Panc1 (cell line): Measurements from ENCODE around the gene COP1. TPM values are rescaled to one million over a fixed set of nuclear protein-coding genes. Genes with fewer than 3 reads are reported as not detected.

Source experiments
- ATAC-seq: fragments of 200-7000 bp; cut with Tn5 transposase; 2 replicates; pipeline ENCODE4 v1.9.1; 2020; ENCODE audit warnings: mild to moderate bottlenecking, moderate library complexity
- BruUV-seq: library from RNA; stranded (reverse); fragments of 400-500 nt; replicated peaks from 2 replicates; lab custom pipeline; 2021; lab: Mats Ljungman, UMichigan
- CTCF ChIA-PET: fragments of 300-600 bp; sonication (Branson Sonifier 250); formaldehyde crosslinking; loops from one replicate; lab custom pipeline; 2022; ENCODE audit warnings: antibody characterized with exemption; lab: Charles Lee
- POLR2A ChIA-PET: fragments of 300-600 bp; sonication (Branson Sonifier 250); formaldehyde crosslinking; loops from one replicate; lab custom pipeline; 2022; ENCODE audit warnings: antibody characterized with exemption; lab: Charles Lee
- DNase-seq: peaks from one replicate; pipeline ENCODE4 v3.0.0-alpha.2; 2010; ENCODE audit warnings: low read depth, low spot score
- H3K27ac ChIP-seq: 2 replicates; pipeline ENCODE4 v1.5.1; 2011; ENCODE audit warnings: mild to moderate bottlenecking, low read length, inconsistent platforms
- H3K27me3 ChIP-seq: fragments of 200-500 bp; sonication (Bioruptor generic); 2 replicates; pipeline ENCODE4 v1.6.0; 2014; ENCODE audit warnings: low read length, inconsistent platforms; ENCODE audit not compliant: control insufficient read depth, insufficient read depth
- H3K36me3 ChIP-seq: fragments of 200-500 bp; sonication (Bioruptor generic); 2 replicates; pipeline ENCODE4 v1.5.1; 2014; ENCODE audit warnings: inconsistent platforms, mild to moderate bottlenecking, low read length, moderate library complexity; ENCODE audit not compliant: control insufficient read depth, insufficient read depth
- H3K4me1 ChIP-seq: 2 replicates; pipeline ENCODE4 v1.5.1; 2011; ENCODE audit warnings: inconsistent platforms, mild to moderate bottlenecking, low read length, moderate library complexity; ENCODE audit not compliant: control insufficient read depth, insufficient read depth
- H3K4me3 ChIP-seq, 2 experiments: 2 replicates each; pipeline ENCODE4 v1.5.1; 2011 to 2012; ENCODE audit warnings: low read depth in 2 of 2, low read length in 2 of 2, mild to moderate bottlenecking in 2 of 2, inconsistent platforms in 1 of 2, moderate library complexity in 1 of 2
- H3K9me3 ChIP-seq: fragments of 200-500 bp; sonication (Bioruptor generic); 2 replicates; pipeline ENCODE4 v1.5.1; 2014; ENCODE audit warnings: low read depth, mild to moderate bottlenecking, inconsistent platforms, low read length, moderate library complexity; ENCODE audit not compliant: control insufficient read depth, insufficient read depth
- POLR2AphosphoS5 ChIP-seq: IDR thresholded peaks from 2 replicates; pipeline ENCODE4 v1.6.1; 2012; ENCODE audit warnings: mild to moderate bottlenecking, low read depth, low read length, moderate library complexity
- REST ChIP-seq, 2 experiments: IDR thresholded peaks; 2 replicates each; pipeline ENCODE4 v1.6.1; 2011 to 2012; ENCODE audit warnings: low read depth in 2 of 2, control low read depth in 1 of 2, low read length in 1 of 2, mild to moderate bottlenecking in 1 of 2, moderate library complexity in 1 of 2; ENCODE audit not compliant: insufficient read depth in 1 of 2
- SIN3A ChIP-seq: IDR thresholded peaks from 2 replicates; pipeline ENCODE4 v1.6.1; 2012; ENCODE audit warnings: low read depth, mild to moderate bottlenecking, low read length, moderate library complexity, borderline replicate concordance; ENCODE audit not compliant: insufficient read depth
- TCF7L2 ChIP-seq: IDR thresholded peaks from 2 replicates; pipeline ENCODE4 v1.6.1; 2011; ENCODE audit warnings: mild to moderate bottlenecking, low read depth, low read length, inconsistent platforms
- in situ Hi-C: cut with HindIII; loops from 2 replicates; pipeline ENCODE4 v1.10.0; 2016; ENCODE audit warnings: low sequenced_read_pairs, low pct_unique_long_range_greater_than_20kb
- intact Hi-C: fragments of 100-400 bp; cut with micrococcal nuclease; formaldehyde crosslinking; loops from one replicate; pipeline ENCODE4 v1.10.0; 2022; ENCODE audit not compliant: unreplicated experiment
- total RNA-seq: library from RNA; stranded (reverse); gene quantifications from one replicate; pipeline ENCODE4 v1.2.1, GENCODE V29; 2021; ENCODE audit not compliant: unreplicated experiment
- TF ChIP-seq, protein P1 (sequence below): fragments of 450-650 bp; IDR thresholded peaks from 2 replicates; pipeline ENCODE4 v1.5.1; 2017; ENCODE audit warnings: mild to moderate bottlenecking

Gene COP1
- total RNA-seq, 1 experiment from 2014 or later, result 36.5 TPM

- in situ Hi-C loops (no loop called here), intact Hi-C loops (no loop called here)
- CTCF ChIA-PET, result no interaction called here
- TF ChIP-seq, protein P1, sequence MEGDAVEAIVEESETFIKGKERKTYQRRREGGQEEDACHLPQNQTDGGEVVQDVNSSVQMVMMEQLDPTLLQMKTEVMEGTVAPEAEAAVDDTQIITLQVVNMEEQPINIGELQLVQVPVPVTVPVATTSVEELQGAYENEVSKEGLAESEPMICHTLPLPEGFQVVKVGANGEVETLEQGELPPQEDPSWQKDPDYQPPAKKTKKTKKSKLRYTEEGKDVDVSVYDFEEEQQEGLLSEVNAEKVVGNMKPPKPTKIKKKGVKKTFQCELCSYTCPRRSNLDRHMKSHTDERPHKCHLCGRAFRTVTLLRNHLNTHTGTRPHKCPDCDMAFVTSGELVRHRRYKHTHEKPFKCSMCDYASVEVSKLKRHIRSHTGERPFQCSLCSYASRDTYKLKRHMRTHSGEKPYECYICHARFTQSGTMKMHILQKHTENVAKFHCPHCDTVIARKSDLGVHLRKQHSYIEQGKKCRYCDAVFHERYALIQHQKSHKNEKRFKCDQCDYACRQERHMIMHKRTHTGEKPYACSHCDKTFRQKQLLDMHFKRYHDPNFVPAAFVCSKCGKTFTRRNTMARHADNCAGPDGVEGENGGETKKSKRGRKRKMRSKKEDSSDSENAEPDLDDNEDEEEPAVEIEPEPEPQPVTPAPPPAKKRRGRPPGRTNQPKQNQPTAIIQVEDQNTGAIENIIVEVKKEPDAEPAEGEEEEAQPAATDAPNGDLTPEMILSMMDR, result no peak
- TF ChIP-seq TCF7L2, result no peak
- no peak for TF ChIP-seq REST (IDR thresholded peaks at IDR 0.05; ENCODE audit: insufficient read depth in 1 of 2, low read depth in 2 of 2, low read length in 1 of 2)
- TF ChIP-seq SIN3A, result no peak
- no peak for TF ChIP-seq POLR2AphosphoS5
- Histone ChIP-seq H3K4me3 (no peak overlapping the region), H3K9me3 (no peaks in the 10 kb centered on the region), H3K4me1 (peaks cover 12% of the 10 kb centered on the region), H3K27ac (no peak overlapping the region), H3K27me3 (no peaks in the 10 kb centered on the region), H3K36me3 (no peaks in the 10 kb centered on the region; the same call in 1 of the 2 replicates)
- no TSS peak for BruUV-seq
- ATAC-seq (no peak), DNase-seq (no peak)
- POLR2A ChIA-PET, result no interaction called here
These were observed 173.6 kb downstream of the COP1 start for GRCh38 chr1:176033474-176033873.

DNA sequence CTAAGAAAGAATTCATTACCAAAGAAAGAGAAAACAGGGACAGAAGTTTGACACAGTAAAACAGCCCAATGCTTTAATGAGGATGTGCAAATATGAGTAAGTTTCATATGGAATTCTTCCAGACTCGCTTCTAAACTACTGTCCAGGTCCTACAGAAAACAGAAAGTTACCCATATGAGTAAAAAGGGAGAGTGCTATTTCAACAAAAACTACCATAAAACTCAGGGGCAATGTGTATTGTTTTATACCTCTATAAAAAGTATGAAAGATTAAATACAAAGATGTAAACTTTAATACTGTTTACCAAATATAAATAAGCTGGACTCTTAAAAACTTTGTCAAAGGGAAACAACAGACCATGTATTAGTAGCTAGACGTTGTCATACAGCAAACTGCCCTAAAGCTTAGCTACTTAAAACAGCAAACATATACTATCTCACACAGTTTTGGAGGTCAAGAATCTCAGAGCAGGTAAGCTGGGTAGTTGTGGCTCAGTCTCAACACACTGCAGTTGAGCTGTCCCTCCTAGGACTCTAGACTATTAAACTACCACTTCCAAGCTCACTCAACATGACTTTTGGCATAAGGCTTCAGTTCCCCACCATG lies 174.9 kb downstream of the COP1 start:
- H3K27ac ChIP-seq, result no peak overlapping the region
- intact Hi-C loops, result no loop called here
- H3K36me3 ChIP-seq, result peaks cover 1% of the 10 kb centered on the region; the same call in 1 of the 2 replicates
- ChIA-PET CTCF (no interaction called here), POLR2A (no interaction called here)
- ATAC-seq (no peak), DNase-seq (no peak)
- BruUV-seq, result no TSS peak
- in situ Hi-C loops, result no loop called here
- H3K4me3 ChIP-seq, result no peak overlapping the region
- TF ChIP-seq POLR2AphosphoS5, result no peak
- no peak for TF ChIP-seq TCF7L2
- TF ChIP-seq, protein P1, result no peak
- no peak for TF ChIP-seq REST (IDR thresholded peaks at IDR 0.05; ENCODE audit: insufficient read depth in 1 of 2, low read depth in 2 of 2, low read length in 1 of 2)
- no peak for TF ChIP-seq SIN3A
- no peaks in the 10 kb centered on the region for H3K9me3 ChIP-seq
- H3K27me3 ChIP-seq, result no peaks in the 10 kb centered on the region
- H3K4me1 ChIP-seq, result peaks cover 12% of the 10 kb centered on the region
